H9 (cell line): Measurements from ENCODE around the gene DCST1. TPM values are rescaled to one million over a fixed set of nuclear protein-coding genes. Genes with fewer than 3 reads are reported as not detected.

Experiments
- DNase-seq: peaks from one replicate; pipeline ENCODE4 v3.0.0-alpha.2; 2017
- H2AFZ ChIP-seq: one replicate; pipeline ENCODE4 v1.6.1; 2013; ENCODE audit warnings: mild to moderate bottlenecking, low read length, control low read depth, moderate library complexity
- H2AK5ac ChIP-seq: 2 replicates; pipeline ENCODE4 v1.6.1; 2013; ENCODE audit warnings: low read length, control low read depth, mixed read lengths; ENCODE audit not compliant: insufficient read length
- H2BK120ac ChIP-seq: one replicate; pipeline ENCODE4 v1.6.1; 2013; ENCODE audit warnings: low read depth, mild to moderate bottlenecking, low read length, control low read depth, inconsistent platforms; ENCODE audit not compliant: poor library complexity, severe bottlenecking
- H2BK12ac ChIP-seq: 2 replicates; pipeline ENCODE4 v1.6.1; 2013; ENCODE audit warnings: low read length, control low read depth, mixed read lengths, low read depth; ENCODE audit not compliant: insufficient read length
- H2BK15ac ChIP-seq: 2 replicates; pipeline ENCODE4 v1.6.1; 2013; ENCODE audit warnings: low read depth, low read length, control low read depth
- H2BK20ac ChIP-seq: one replicate; pipeline ENCODE4 v1.6.1; 2013; ENCODE audit warnings: low read depth, mild to moderate bottlenecking, low read length, control low read depth, inconsistent platforms; ENCODE audit not compliant: poor library complexity, severe bottlenecking
- H2BK5ac ChIP-seq: 2 replicates; pipeline ENCODE4 v1.6.1; 2013; ENCODE audit warnings: low read length, control low read depth, mixed read lengths; ENCODE audit not compliant: insufficient read length
- H3K14ac ChIP-seq: 2 replicates; pipeline ENCODE4 v1.6.1; 2013; ENCODE audit warnings: low read length, control low read depth; ENCODE audit not compliant: insufficient read depth
- H3K18ac ChIP-seq: 2 replicates; pipeline ENCODE4 v1.6.1; 2013; ENCODE audit warnings: low read depth, mild to moderate bottlenecking, mixed read lengths, low read length, control low read depth; ENCODE audit not compliant: insufficient read length
- H3K23ac ChIP-seq: 2 replicates; pipeline ENCODE4 v1.6.1; 2013; ENCODE audit warnings: low read length, control low read depth, mixed read lengths, low read depth; ENCODE audit not compliant: insufficient read length
- H3K23me2 ChIP-seq: 2 replicates; pipeline ENCODE4 v1.6.1; 2013; ENCODE audit warnings: low read depth, mild to moderate bottlenecking, mixed read lengths, low read length, control low read depth; ENCODE audit not compliant: insufficient read length, poor library complexity, severe bottlenecking
- H3K27ac ChIP-seq: 2 replicates; pipeline ENCODE4 v1.5.1; 2013; ENCODE audit warnings: low read length, control low read depth, mixed read lengths, low read depth; ENCODE audit not compliant: insufficient read length
- H3K27me3 ChIP-seq: 2 replicates; pipeline ENCODE4 v1.6.1; 2013; ENCODE audit warnings: low read length, control low read depth, inconsistent platforms; ENCODE audit not compliant: insufficient read depth
- H3K4ac ChIP-seq: 2 replicates; pipeline ENCODE4 v1.6.1; 2013; ENCODE audit warnings: low read depth, mild to moderate bottlenecking, control low read depth, inconsistent platforms, low read length, moderate library complexity
- H3K4me1 ChIP-seq: 2 replicates; pipeline ENCODE4 v1.6.1; 2013; ENCODE audit warnings: low read length, control low read depth, inconsistent platforms; ENCODE audit not compliant: insufficient read depth
- H3K4me2 ChIP-seq: 2 replicates; pipeline ENCODE4 v1.6.1; 2013; ENCODE audit warnings: low read length, control low read depth, mixed read lengths; ENCODE audit not compliant: insufficient read length, insufficient read depth
- H3K56ac ChIP-seq: 2 replicates; pipeline ENCODE4 v1.6.1; 2013; ENCODE audit warnings: low read depth, mild to moderate bottlenecking, mixed read lengths, low read length, control low read depth; ENCODE audit not compliant: insufficient read length
- H3K79me1 ChIP-seq: 2 replicates; pipeline ENCODE4 v1.6.1; 2013; ENCODE audit warnings: low read depth, mild to moderate bottlenecking, moderate library complexity, low read length, control low read depth, inconsistent platforms; ENCODE audit not compliant: insufficient read depth, poor library complexity, severe bottlenecking
- H3K79me2 ChIP-seq: 2 replicates; pipeline ENCODE4 v1.6.1; 2013; ENCODE audit warnings: low read length, control low read depth, inconsistent platforms; ENCODE audit not compliant: insufficient read depth
- H3K9ac ChIP-seq: 2 replicates; pipeline ENCODE4 v1.6.1; 2013; ENCODE audit warnings: low read length, control low read depth, mixed read lengths; ENCODE audit not compliant: insufficient read length; ENCODE audit errors: extremely low read depth
- H3K9me3 ChIP-seq: one replicate; pipeline ENCODE4 v1.6.1; 2013; ENCODE audit warnings: low read depth, low read length, inconsistent platforms; ENCODE audit not compliant: control insufficient read depth
- H3T11ph ChIP-seq: one replicate; pipeline ENCODE4 v1.6.1; 2013; ENCODE audit warnings: mild to moderate bottlenecking, low read length, control low read depth, inconsistent platforms
- H4K20me1 ChIP-seq: one replicate; pipeline ENCODE4 v1.6.1; 2013; ENCODE audit not compliant: control insufficient read depth, insufficient read length, insufficient read depth
- H4K5ac ChIP-seq: 2 replicates; pipeline ENCODE4 v1.6.1; 2013; ENCODE audit warnings: low read depth, mild to moderate bottlenecking, mixed read lengths, low read length, control low read depth; ENCODE audit not compliant: insufficient read length
- H4K8ac ChIP-seq: replicated peaks from 2 replicates; pipeline ENCODE4 v1.6.1; 2013; ENCODE audit warnings: low read length, control low read depth, mixed read lengths, low read depth; ENCODE audit not compliant: insufficient read length
- H4K91ac ChIP-seq: 2 replicates; pipeline ENCODE4 v1.6.1; 2013; ENCODE audit warnings: low read depth, mild to moderate bottlenecking, moderate library complexity, mixed read lengths, low read length, control low read depth; ENCODE audit not compliant: insufficient read length
- H3K27ac Mint-ChIP-seq, 3 experiments: 2 replicates in 2 of 3; 3 replicates in 1 of 3; pipeline ENCODE4 v1.8.0; 2020 to 2021; ENCODE audit warnings: mixed read lengths in 3 of 3, mild to moderate bottlenecking in 1 of 3, moderate library complexity in 1 of 3
- H3K27me3 Mint-ChIP-seq: 2 replicates; pipeline ENCODE4 v1.8.0; 2021; ENCODE audit warnings: low read depth, mild to moderate bottlenecking, moderate library complexity, mixed read lengths
- H3K36me3 Mint-ChIP-seq, 3 experiments: 2 replicates in 2 of 3; 3 replicates in 1 of 3; pipeline ENCODE4 v1.8.0; 2020 to 2021; ENCODE audit warnings: low read depth in 3 of 3, mixed read lengths in 3 of 3; ENCODE audit not compliant: insufficient read depth in 1 of 3
- H3K4me1 Mint-ChIP-seq, 2 experiments: 2 replicates each; pipeline ENCODE4 v1.8.0; 2020; ENCODE audit warnings: mixed read lengths in 2 of 2
- H3K4me3 Mint-ChIP-seq, 2 experiments: 2 replicates in 1 of 2; 3 replicates in 1 of 2; pipeline ENCODE4 v1.8.0; 2020 to 2021; ENCODE audit warnings: mild to moderate bottlenecking in 2 of 2, mixed read lengths in 2 of 2, moderate library complexity in 1 of 2
- H3K9me3 Mint-ChIP-seq, 2 experiments: 2 replicates in 1 of 2; 3 replicates in 1 of 2; pipeline ENCODE4 v1.8.0; 2020; ENCODE audit warnings: mild to moderate bottlenecking in 2 of 2, mixed read lengths in 2 of 2, moderate library complexity in 1 of 2
- WGBS: extraction: QIAGEN DNeasy Blood & Tissue Kit; methylation state at CpG from one replicate; pipeline ENCODE4 v1.1.7; 2013; ENCODE audit warnings: missing lambda C conversion rate, low lambda C conversion rate, mixed read lengths; ENCODE audit not compliant: insufficient read length; ENCODE audit errors: extremely low coverage; 5-methylcytosine and 5-hydroxymethylcytosine counted together
- total RNA-seq: library from RNA; stranded (reverse); gene quantifications from 2 replicates; pipeline ENCODE4 v1.2.1, GENCODE V29; 2021
- TF ChIP-seq, protein P1 (sequence below): fragments of 200-600 bp; sonication (generic); conservative IDR thresholded peaks from 3 replicates; pipeline ENCODE4 v1.8.0; 2021; ENCODE audit warnings: antibody characterized with exemption, mild to moderate bottlenecking

DCST1 gene
- total RNA-seq, 1 experiment from 2014 or later: not detected

- Histone ChIP-seq H3K4me1 (no peaks in the 10 kb centered on the region), H3K23me2 (no peaks in the 10 kb centered on the region), H3K4me2 (no peak overlapping the region), H4K5ac (no peak overlapping the region), H3K14ac (no peak overlapping the region), H3K9ac (no peak overlapping the region), H2BK120ac (no peak overlapping the region), H3K9me3 (no peaks in the 10 kb centered on the region), H4K8ac (no peak overlapping the region), H4K20me1 (no peaks in the 10 kb centered on the region), H3K79me1 (no peaks in the 10 kb centered on the region), H2BK12ac (no peak overlapping the region), H3K23ac (no peak overlapping the region), H2BK15ac (no peak overlapping the region), H3K56ac (no peak overlapping the region), H4K91ac (no peak overlapping the region), H3K27me3 (no peaks in the 10 kb centered on the region), H3K18ac (no peak overlapping the region), H3T11ph (no peak overlapping the region), H2BK5ac (no peak overlapping the region), H2AFZ (no peak overlapping the region), H3K4ac (no peak overlapping the region), H3K79me2 (no peaks in the 10 kb centered on the region), H2AK5ac (no peak overlapping the region), H3K27ac (no peak overlapping the region), H2BK20ac (no peak overlapping the region)
- H3K4me3 Mint-ChIP-seq: no peak overlapping the region
- no peaks in the 10 kb centered on the region for H3K9me3 Mint-ChIP-seq
- H3K36me3 Mint-ChIP-seq: peaks cover 0 to 4% (median 3%) of the 10 kb centered on the region in 3 experiments; a peak in 1 of 7 replicates
- no CpG with 5 or more reads among the region's 9 CpGs for WGBS
- H3K27ac Mint-ChIP-seq: no peak overlapping the region
- peaks cover 12% of the 10 kb centered on the region for H3K27me3 Mint-ChIP-seq
- no peak for DNase-seq
- TF ChIP-seq, protein P1, sequence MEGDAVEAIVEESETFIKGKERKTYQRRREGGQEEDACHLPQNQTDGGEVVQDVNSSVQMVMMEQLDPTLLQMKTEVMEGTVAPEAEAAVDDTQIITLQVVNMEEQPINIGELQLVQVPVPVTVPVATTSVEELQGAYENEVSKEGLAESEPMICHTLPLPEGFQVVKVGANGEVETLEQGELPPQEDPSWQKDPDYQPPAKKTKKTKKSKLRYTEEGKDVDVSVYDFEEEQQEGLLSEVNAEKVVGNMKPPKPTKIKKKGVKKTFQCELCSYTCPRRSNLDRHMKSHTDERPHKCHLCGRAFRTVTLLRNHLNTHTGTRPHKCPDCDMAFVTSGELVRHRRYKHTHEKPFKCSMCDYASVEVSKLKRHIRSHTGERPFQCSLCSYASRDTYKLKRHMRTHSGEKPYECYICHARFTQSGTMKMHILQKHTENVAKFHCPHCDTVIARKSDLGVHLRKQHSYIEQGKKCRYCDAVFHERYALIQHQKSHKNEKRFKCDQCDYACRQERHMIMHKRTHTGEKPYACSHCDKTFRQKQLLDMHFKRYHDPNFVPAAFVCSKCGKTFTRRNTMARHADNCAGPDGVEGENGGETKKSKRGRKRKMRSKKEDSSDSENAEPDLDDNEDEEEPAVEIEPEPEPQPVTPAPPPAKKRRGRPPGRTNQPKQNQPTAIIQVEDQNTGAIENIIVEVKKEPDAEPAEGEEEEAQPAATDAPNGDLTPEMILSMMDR: no peak
- H3K4me1 Mint-ChIP-seq: peaks cover 15 to 32% of the 10 kb centered on the region in 2 experiments
Observed at GRCh38 chr1:155024315-155024714, 9.3 kb upstream of the DCST1 start.
